Stimulated activated effector memory CD8-positive, alpha-beta T cell treated with anti-CD3 and anti-CD28 coated beads, Interleukin-12 subunit alpha, Interleukin-12 subunit beta, amount 100 ng/mL, for 72 hours (primary cell): ENCODE measurements around the gene AP3S2.

ENCODE experiments used
- ATAC-seq: fragments of 150-1000 bp; cut with Tn5 transposase; 2 replicates; pipeline ENCODE4 v1.10.0; 2021
- DNase-seq, 2 donors: peaks; one replicate each; pipeline ENCODE4 v3.0.0; 2021 to 2022; ENCODE audit warnings: low spot score in 2 of 2
- H3K27ac Mint-ChIP-seq: one replicate; pipeline ENCODE4 v1.8.0; 2022; ENCODE audit warnings: mild to moderate bottlenecking, mixed read lengths
- H3K36me3 Mint-ChIP-seq: one replicate; pipeline ENCODE4 v1.8.0; 2022; ENCODE audit warnings: mild to moderate bottlenecking, mixed read lengths
- H3K4me1 Mint-ChIP-seq: one replicate; pipeline ENCODE4 v1.8.0; 2022; ENCODE audit warnings: mixed read lengths
- H3K4me3 Mint-ChIP-seq: one replicate; pipeline ENCODE4 v1.8.0; 2022; ENCODE audit warnings: mild to moderate bottlenecking, mixed read lengths
- H3K9me3 Mint-ChIP-seq: one replicate; pipeline ENCODE4 v1.8.0; 2022; ENCODE audit warnings: mixed read lengths

AP3S2 gene

GRCh38 chr15:89809787-89810148 is 84.0 kb downstream of the AP3S2 start:
- Mint-ChIP-seq H3K27ac (no peak overlapping the region), H3K4me3 (no peak overlapping the region), H3K36me3 (no peaks in the 10 kb centered on the region), H3K9me3 (no peaks in the 10 kb centered on the region), H3K4me1 (no peaks in the 10 kb centered on the region)
- no peak for ATAC-seq
- DNase-seq, result no peak

- H3K4me1 Mint-ChIP-seq, result no peaks in the 10 kb centered on the region
- DNase-seq, result no peak
- no peak overlapping the region for H3K4me3 Mint-ChIP-seq
- no peak overlapping the region for H3K27ac Mint-ChIP-seq
- no peaks in the 10 kb centered on the region for H3K36me3 Mint-ChIP-seq
- no peak for ATAC-seq
- H3K9me3 Mint-ChIP-seq, result no peaks in the 10 kb centered on the region
Measured at GRCh38 chr15:89809093-89809786, 84.6 kb downstream of the AP3S2 start.

- Mint-ChIP-seq H3K4me3 (no peak overlapping the region), H3K4me1 (no peaks in the 10 kb centered on the region), H3K27ac (no peak overlapping the region), H3K36me3 (no peaks in the 10 kb centered on the region), H3K9me3 (no peaks in the 10 kb centered on the region)
- DNase-seq (no peak), ATAC-seq (no peak)
Measured at GRCh38 chr15:89808160-89808870, 85.5 kb downstream of the AP3S2 start.

- ATAC-seq, result no peak
- H3K4me1 Mint-ChIP-seq, result no peaks in the 10 kb centered on the region
- H3K36me3 Mint-ChIP-seq, result no peaks in the 10 kb centered on the region
- no peak overlapping the region for H3K27ac Mint-ChIP-seq
- no peak overlapping the region for H3K4me3 Mint-ChIP-seq
- no peak for DNase-seq
- H3K9me3 Mint-ChIP-seq, result no peaks in the 10 kb centered on the region
Measured at GRCh38 chr15:89807689-89808088, 86.1 kb downstream of the AP3S2 start.

GRCh38 chr15:89806559-89807550 is 86.9 kb downstream of the AP3S2 start:
- DNase-seq (no peak), ATAC-seq (no peak)
- Mint-ChIP-seq H3K4me1 (no peaks in the 10 kb centered on the region), H3K36me3 (no peaks in the 10 kb centered on the region), H3K9me3 (no peaks in the 10 kb centered on the region), H3K27ac (no peak overlapping the region), H3K4me3 (no peak overlapping the region)

GRCh38 chr15:89806210-89806558 is 87.6 kb downstream of the AP3S2 start:
- ATAC-seq (no peak), DNase-seq (no peak)
- Mint-ChIP-seq H3K9me3 (no peaks in the 10 kb centered on the region), H3K4me1 (no peaks in the 10 kb centered on the region), H3K36me3 (no peaks in the 10 kb centered on the region), H3K27ac (no peak overlapping the region), H3K4me3 (no peak overlapping the region)

- DNase-seq (no peak), ATAC-seq (no peak)
- no peaks in the 10 kb centered on the region for H3K9me3 Mint-ChIP-seq
- no peaks in the 10 kb centered on the region for H3K4me1 Mint-ChIP-seq
- H3K27ac Mint-ChIP-seq, result no peak overlapping the region
- no peak overlapping the region for H3K4me3 Mint-ChIP-seq
- H3K36me3 Mint-ChIP-seq, result no peaks in the 10 kb centered on the region
Measured at GRCh38 chr15:89805241-89806209, 88.3 kb downstream of the AP3S2 start.

GRCh38 chr15:89803941-89804800 is 89.6 kb downstream of the AP3S2 start:
- Mint-ChIP-seq H3K4me3 (no peak overlapping the region), H3K36me3 (no peaks in the 10 kb centered on the region), H3K27ac (no peak overlapping the region), H3K4me1 (no peaks in the 10 kb centered on the region), H3K9me3 (no peaks in the 10 kb centered on the region)
- DNase-seq (no peak), ATAC-seq (no peak)

GRCh38 chr15:89802986-89803824 is 90.6 kb downstream of the AP3S2 start:
- Mint-ChIP-seq H3K4me1 (no peaks in the 10 kb centered on the region), H3K4me3 (no peak overlapping the region), H3K9me3 (no peaks in the 10 kb centered on the region), H3K27ac (no peak overlapping the region), H3K36me3 (no peaks in the 10 kb centered on the region)
- DNase-seq, result no peak
- no peak for ATAC-seq

GRCh38 chr15:89802231-89802928 is 91.4 kb downstream of the AP3S2 start:
- ATAC-seq (no peak), DNase-seq (no peak)
- Mint-ChIP-seq H3K9me3 (no peaks in the 10 kb centered on the region), H3K27ac (no peak overlapping the region), H3K4me1 (no peaks in the 10 kb centered on the region), H3K36me3 (no peaks in the 10 kb centered on the region), H3K4me3 (no peak overlapping the region)

GRCh38 chr15:89801471-89802195 is 92.2 kb downstream of the AP3S2 start:
- no peak overlapping the region for H3K27ac Mint-ChIP-seq
- no peaks in the 10 kb centered on the region for H3K4me1 Mint-ChIP-seq
- DNase-seq (no peak), ATAC-seq (no peak)
- no peaks in the 10 kb centered on the region for H3K36me3 Mint-ChIP-seq
- no peak overlapping the region for H3K4me3 Mint-ChIP-seq
- H3K9me3 Mint-ChIP-seq, result peaks cover 3% of the 10 kb centered on the region

GRCh38 chr15:89799918-89800498 is 93.8 kb downstream of the AP3S2 start:
- DNase-seq (no peak), ATAC-seq (peak; percentile 4)
- Mint-ChIP-seq H3K36me3 (no peaks in the 10 kb centered on the region), H3K4me1 (no peaks in the 10 kb centered on the region), H3K27ac (peak overlapping the region; percentile 3), H3K9me3 (peaks cover 5% of the 10 kb centered on the region), H3K4me3 (no peak overlapping the region)
